Activated naive CD4-positive, alpha-beta T cell treated with anti-CD3 and anti-CD28 coated beads, Interleukin-2, amount 50 U/mL, for 72 hours (primary cell): ENCODE results near the gene APBB2. TPM values are rescaled to one million over a fixed set of nuclear protein-coding genes. Genes with fewer than 3 reads are reported as not detected.
"Not testable (repeated sequence)": the region's sequence is repeated elsewhere in the genome, so short reads cannot be mapped to it uniquely, and the experiment has no call there.

Experiments used
- ATAC-seq, 2 donors: fragments of 150-1000 bp; cut with Tn5 transposase; 2 replicates each; pipeline ENCODE4 v1.10.0; 2021; ENCODE audit warnings: mild to moderate bottlenecking in 2 of 2, moderate library complexity in 2 of 2
- DNase-seq, 2 donors: peaks; one replicate each; pipeline ENCODE4 v3.0.0; 2021 to 2022; ENCODE audit warnings: low spot score in 2 of 2
- H3K27ac Mint-ChIP-seq, 2 donors: one replicate each; pipeline ENCODE4 v1.8.0; 2022; ENCODE audit warnings: mild to moderate bottlenecking in 2 of 2, mixed read lengths in 2 of 2
- H3K36me3 Mint-ChIP-seq, 2 donors: one replicate each; pipeline ENCODE4 v1.8.0; 2022; ENCODE audit warnings: mixed read lengths in 2 of 2
- H3K9me3 Mint-ChIP-seq, 2 donors: one replicate each; pipeline ENCODE4 v1.8.0; 2022; ENCODE audit warnings: mixed read lengths in 2 of 2
- total RNA-seq, 2 donors: library from RNA; stranded (reverse); gene quantifications; one replicate each; pipeline ENCODE4 v1.2.3, GENCODE V29; 2022

The APBB2 gene
- total RNA-seq, 2 donors from 2014 or later: 1.6 to 6.1 TPM

DNA sequence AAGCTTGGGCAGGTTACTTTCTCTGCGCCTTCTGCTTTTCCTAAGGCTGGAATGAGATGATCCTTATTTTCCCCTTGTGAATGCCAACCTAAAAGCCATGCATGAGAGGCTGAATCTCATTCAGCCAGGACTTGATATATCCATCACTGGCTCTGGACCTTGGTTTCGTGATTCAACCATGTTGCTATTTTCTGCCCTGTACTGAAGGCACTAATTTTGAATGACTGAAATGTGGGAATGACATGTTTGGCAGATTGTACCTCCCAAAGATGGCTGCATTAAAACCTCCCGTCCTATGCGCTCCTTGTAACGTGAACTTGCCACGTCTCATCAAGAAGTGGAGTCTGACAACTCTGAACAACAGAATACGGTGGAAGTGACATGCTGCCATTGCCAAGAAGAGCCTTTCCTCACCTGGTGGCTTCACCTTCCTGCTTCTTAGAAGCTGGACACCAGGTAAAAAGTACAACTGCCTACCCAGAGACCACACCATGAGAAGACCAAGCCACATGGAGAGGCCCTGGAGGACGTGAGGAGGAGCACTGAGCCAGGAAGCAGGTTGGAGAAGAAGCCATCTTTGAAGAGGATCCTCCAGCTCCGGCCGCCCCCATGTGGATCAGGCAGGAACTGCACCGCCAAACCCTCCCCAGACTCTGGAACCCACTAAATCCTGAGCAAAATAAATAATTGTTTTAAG lies 290.1 kb downstream of the APBB2 start:
- Mint-ChIP-seq H3K36me3 (peaks cover 0 to 16% of the 10 kb centered on the region in 2 donors), H3K9me3 (peaks cover 3 to 8% of the 10 kb centered on the region in 2 donors), H3K27ac (peak overlapping the region; percentile 34 to 81)
- DNase-seq (peak; percentile 73 to 88), ATAC-seq (peak; percentile 78 to 89)

DNA sequence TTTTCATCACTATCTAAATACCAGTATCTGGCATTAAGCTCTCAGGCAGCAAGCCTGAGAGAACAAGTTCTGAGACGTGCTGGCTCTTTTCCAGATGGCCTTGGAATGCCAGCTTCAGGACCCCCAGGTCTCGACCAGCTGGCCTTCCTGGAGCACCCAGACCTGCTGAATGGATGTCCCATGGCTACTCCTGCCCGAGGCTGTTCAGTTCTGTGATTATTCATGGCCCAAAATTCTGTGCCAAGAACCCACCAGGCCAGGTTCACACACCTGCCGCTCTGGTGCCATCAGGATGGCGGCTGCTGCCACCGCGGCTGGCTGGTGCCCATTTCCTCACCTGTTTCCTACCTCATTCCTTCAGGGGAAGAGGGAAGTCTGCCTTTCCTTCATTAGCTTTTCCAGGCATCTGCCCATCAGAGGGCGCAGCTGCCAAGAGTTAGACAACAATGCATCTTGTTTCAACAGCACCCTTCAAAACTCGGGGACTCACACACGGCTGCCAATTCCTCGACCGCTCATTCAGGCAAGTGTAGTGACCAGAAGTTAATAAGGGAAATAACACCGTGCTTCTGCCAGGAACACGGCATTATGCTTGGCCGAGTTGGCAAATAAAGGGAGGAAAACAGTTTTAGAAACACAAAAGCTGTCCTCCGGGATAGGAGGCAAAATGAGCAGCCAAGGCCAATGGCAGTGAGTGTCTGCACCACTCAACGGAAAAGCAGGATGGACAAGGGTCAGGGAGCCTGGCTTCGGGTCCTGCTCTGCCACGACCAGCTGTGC lies 290.8 kb downstream of the APBB2 start:
- H3K36me3 Mint-ChIP-seq: peaks cover 0 to 16% of the 10 kb centered on the region in 2 donors
- ATAC-seq: no peak
- DNase-seq: no peak
- no peak overlapping the region for H3K27ac Mint-ChIP-seq
- peaks cover 3 to 8% of the 10 kb centered on the region in 2 donors for H3K9me3 Mint-ChIP-seq

DNA sequence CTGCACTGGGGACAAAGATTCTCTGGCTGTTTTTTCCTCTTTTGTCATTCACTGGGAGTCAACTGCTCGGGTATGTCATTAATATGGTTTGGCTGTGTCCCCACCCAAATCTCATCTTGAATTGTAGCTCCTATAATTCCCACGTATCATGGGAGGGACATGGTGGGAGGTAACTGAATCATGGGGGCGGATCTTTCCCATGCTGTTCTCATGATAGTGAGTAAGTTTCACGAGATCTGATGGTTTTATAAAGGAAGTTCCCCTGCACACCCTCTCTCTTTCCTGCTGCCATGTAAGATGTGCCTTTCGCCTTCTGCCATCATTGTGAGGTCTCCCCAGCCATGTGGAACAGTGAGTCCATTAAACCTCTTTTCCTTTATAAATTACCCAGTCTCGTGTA lies 294.4 kb downstream of the APBB2 start:
- DNase-seq, H3K9me3 Mint-ChIP-seq, ATAC-seq, H3K27ac Mint-ChIP-seq: not testable (repeated sequence)
- peaks cover 0 to 16% of the 10 kb centered on the region in 2 donors for H3K36me3 Mint-ChIP-seq

DNA sequence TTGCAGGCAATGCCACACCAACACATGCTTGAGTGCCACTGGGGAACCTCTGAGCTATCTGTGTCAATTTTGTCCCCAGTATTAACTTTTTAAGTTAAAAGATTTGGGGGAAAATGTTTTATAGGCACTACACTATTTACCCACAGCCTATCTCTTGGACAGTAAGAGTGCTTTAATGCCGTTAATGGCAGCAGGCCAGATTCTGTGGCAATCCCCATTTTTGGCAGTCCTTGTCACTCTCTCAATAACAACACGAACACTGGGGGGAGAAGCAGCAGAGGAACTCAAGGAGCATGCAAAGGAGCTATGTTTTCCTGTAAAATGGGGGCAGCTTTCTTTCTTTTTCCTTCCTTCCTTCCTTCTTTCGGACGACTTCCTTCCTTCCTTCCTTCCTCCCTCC lies 296.0 kb downstream of the APBB2 start:
- ATAC-seq: no peak
- Mint-ChIP-seq H3K9me3 (peaks cover 3 to 8% of the 10 kb centered on the region in 2 donors), H3K36me3 (peaks cover 0 to 11% of the 10 kb centered on the region in 2 donors), H3K27ac (no peak overlapping the region)
- DNase-seq: no peak

DNA sequence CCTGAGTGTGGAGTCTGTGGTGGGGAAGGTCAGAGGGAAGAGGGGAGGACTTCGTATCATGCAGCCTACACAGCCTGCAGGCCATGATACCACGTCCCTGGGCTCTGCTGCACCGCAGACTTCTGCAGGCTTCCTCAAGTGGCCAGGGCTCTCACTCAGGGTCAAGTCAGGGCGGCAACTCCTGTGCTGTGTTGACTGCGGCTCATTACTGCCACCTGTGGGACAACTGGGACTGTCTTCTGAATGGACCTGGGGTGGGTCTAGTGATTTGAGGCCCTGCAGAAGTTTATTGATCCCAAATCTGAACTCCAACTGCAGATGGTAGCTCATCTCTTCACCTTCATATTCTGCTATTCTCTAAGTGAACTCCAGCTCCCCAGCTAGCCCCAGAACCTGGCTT lies 297.5 kb downstream of the APBB2 start:
- DNase-seq (peak in 1 of 2 donors; percentile 66), ATAC-seq (peak; percentile 66 to 80)
- peaks cover 3 to 8% of the 10 kb centered on the region in 2 donors for H3K9me3 Mint-ChIP-seq
- H3K27ac Mint-ChIP-seq: no peak overlapping the region
- peaks cover 0 to 11% of the 10 kb centered on the region in 2 donors for H3K36me3 Mint-ChIP-seq

GRCh38 chr4:40916218-40916555 lies 298.2 kb downstream of the APBB2 start:
- Mint-ChIP-seq H3K36me3 (peaks cover 0 to 11% of the 10 kb centered on the region in 2 donors), H3K9me3 (peaks cover 3 to 8% of the 10 kb centered on the region in 2 donors), H3K27ac (peak overlapping the region in 1 of 2 donors; percentile 17)
- DNase-seq (no peak), ATAC-seq (no peak)

DNA sequence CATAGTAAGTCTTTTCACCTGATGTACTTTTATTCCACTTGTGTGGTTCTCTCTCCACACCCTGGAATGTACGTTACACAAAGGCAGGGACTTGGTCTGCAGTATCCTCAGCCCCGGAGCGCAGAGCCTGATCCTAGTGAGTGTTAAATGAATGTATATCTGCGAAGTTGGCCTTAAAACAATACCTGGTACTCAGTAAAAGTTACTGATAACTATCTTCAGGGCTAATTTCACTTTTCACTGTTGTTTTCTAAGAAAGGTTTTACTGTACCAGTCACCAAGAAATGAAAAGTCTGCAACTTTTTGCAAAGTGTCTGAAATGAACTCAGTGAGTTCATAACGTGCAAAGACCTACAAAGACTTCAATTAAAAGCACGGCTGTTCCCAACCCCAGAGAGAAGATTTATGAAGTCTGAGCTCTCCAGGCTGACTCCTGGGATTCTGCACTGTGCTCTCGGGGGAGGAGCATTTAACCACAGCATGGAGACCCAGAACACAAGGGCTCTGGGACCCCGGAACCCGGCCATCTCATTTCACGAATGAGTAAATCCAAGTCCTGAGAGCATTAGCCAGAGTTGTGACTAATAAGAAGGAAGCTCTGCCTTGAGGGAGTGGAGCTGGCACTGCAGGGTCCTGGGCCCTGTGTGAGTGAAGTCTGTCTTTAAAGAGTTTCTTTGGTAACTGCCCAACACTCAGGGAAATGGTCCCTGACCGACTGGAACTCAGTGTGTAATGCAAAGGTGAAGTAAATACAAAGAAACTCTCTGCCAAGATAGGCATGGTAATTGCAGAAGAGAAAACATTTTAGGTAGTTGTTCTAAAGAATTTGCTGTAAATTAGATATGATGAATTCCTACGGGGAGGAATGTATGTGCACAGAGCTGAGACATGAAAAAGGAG lies 298.8 kb downstream of the APBB2 start:
- Mint-ChIP-seq H3K36me3 (peaks cover 0 to 11% of the 10 kb centered on the region in 2 donors), H3K27ac (peak overlapping the region; percentile 48 to 75), H3K9me3 (peaks cover 3 to 8% of the 10 kb centered on the region in 2 donors)
- DNase-seq (peak in 1 of 2 donors; percentile 26), ATAC-seq (peak; percentile 63 to 84)

DNA sequence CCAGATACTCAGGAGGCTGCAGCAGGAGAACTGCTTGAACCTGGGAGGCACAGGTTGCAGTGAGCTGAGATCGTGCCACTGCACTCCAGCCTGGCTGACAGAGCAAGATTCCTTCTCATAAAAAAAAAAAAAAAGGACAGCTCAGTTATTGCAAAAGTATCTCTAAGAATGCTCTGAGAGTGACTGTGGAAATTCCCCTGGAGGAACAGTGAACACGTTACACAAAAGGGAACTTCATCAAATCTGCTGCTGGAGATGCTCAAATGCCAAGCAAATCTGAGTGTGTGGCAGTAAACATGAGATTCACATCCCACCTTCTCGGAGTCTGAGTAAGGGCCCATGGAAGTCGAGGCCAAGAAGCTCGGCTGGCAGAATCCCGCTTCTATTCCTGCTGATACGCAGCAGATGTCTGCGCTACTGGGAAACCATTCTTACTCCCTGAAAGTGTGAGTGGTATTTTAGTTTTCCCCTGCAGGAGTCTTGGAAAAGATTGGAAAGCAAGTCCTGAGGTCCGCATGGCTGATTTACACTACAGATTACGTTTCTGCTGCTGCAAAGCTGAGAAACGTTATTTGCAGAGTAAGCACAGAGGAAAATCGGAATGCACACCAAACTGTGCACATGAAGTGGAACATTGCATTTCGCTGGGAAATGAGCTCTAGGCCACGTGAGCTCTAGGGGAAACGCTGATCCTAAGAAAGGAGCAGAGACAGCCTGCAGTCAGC lies 301.7 kb downstream of the APBB2 start:
- DNase-seq: no peak
- Mint-ChIP-seq H3K9me3 (no peaks in the 10 kb centered on the region), H3K36me3 (no peaks in the 10 kb centered on the region), H3K27ac (no peak overlapping the region)
- ATAC-seq: no peak

- peak overlapping the region in 1 of 2 donors; percentile 53 for H3K27ac Mint-ChIP-seq
Measured at GRCh38 chr4:40910706-40911105, 303.6 kb downstream of the APBB2 start.

GRCh38 chr4:40909363-40909876 lies 304.9 kb downstream of the APBB2 start:
- peak; percentile 82 to 87 for ATAC-seq
- peak overlapping the region; percentile 83 to 96 for H3K27ac Mint-ChIP-seq

More at GRCh38 chr4:40910706-40911105, 303.6 kb downstream of the APBB2 start:
- H3K9me3 Mint-ChIP-seq: no peaks in the 10 kb centered on the region
- ATAC-seq (no peak), DNase-seq (no peak)
- no peaks in the 10 kb centered on the region for H3K36me3 Mint-ChIP-seq

GRCh38 chr4:40908702-40909362 lies 305.5 kb downstream of the APBB2 start:
- peak overlapping the region; percentile 83 to 96 for H3K27ac Mint-ChIP-seq

More at GRCh38 chr4:40909363-40909876, 304.9 kb downstream of the APBB2 start:
- peak in 1 of 2 donors; percentile 49 for DNase-seq
- no peaks in the 10 kb centered on the region for H3K36me3 Mint-ChIP-seq
- H3K9me3 Mint-ChIP-seq: no peaks in the 10 kb centered on the region

GRCh38 chr4:40908297-40908696 lies 306.0 kb downstream of the APBB2 start:
- Mint-ChIP-seq H3K9me3 (no peaks in the 10 kb centered on the region), H3K36me3 (no peaks in the 10 kb centered on the region), H3K27ac (peak overlapping the region; percentile 83 to 96)
- ATAC-seq (peak in 1 of 2 donors; percentile 1), DNase-seq (no peak)

More at GRCh38 chr4:40908702-40909362, 305.5 kb downstream of the APBB2 start:
- Mint-ChIP-seq H3K36me3 (no peaks in the 10 kb centered on the region), H3K9me3 (no peaks in the 10 kb centered on the region)
- DNase-seq: peak; percentile 70 to 77
- peak; percentile 70 to 76 for ATAC-seq

DNA sequence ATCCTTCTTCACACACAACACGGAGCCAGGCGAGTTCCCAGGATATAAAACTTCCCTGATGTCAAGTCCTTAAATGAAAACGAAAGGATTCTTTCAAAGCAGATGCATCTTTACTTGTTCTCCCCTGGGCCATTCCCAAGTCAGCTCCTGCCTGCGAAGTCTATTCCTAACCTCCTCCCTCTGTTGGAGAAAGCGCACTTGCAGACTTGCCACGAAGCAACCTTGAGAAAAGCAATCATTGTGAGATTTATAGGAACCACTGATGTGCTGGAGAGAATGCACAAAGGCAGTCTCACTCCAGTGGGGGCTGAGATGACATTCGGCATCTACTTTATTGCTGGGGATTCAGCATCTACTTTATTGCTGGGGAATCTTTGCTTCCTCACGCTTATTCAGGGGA lies 308.9 kb downstream of the APBB2 start:
- DNase-seq (no peak), ATAC-seq (no peak)
- H3K36me3 Mint-ChIP-seq: no peaks in the 10 kb centered on the region
- no peaks in the 10 kb centered on the region for H3K9me3 Mint-ChIP-seq
- H3K27ac Mint-ChIP-seq: no peak overlapping the region

DNA sequence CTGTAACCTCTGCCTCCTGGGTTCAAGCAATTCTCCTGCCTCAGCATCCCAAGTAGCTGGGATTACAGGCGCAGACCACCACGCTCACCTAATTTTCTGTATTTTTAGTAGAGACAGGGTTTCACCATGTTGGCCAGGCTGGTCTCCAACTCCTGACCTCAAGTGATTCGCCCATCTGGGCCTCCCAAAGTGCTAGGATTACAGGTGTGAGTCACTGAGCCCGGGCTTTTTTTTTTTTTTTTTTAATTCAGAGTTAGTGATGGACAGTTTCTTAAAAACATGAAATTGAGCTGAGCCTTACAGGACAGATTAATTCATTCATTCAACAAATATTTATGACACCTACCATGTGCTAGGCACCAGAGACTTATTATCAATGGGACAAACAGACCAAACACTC lies 313.8 kb downstream of the APBB2 start:
- not testable (repeated sequence) for ATAC-seq, DNase-seq, H3K27ac Mint-ChIP-seq, H3K36me3 Mint-ChIP-seq, H3K9me3 Mint-ChIP-seq

DNA sequence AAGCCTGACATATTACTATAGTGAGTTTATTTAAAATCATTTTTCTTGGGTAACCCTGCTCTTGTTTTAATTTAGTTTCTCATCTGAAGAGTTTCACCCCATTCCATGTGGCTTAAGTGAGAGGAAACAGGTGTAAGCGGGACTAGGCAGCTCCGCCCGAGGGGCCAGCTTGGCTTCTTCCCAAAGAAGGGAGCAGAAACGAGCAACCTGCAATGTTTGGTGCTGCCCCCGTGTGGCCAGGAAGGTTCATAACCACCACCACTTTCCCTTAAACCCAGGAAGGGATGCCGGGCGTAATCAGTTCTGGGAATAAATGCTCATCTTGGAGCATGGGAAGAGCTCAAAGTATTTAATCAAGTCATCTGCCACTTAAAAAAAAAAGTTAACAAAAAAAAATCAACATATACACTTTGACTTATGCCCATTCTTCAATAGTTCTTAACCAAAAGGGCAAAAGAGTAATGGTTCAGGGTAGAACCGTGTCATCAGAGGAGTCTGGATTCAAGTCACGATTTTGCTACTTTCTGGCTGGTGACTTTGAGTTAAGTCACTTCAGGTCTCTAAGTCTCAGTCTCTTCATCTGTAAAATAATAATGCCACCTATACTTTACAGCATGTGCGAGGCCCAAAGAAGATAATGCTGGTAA lies 316.7 kb downstream of the APBB2 start:
- ATAC-seq: peak; percentile 71 to 77
- H3K27ac Mint-ChIP-seq: peak overlapping the region in 1 of 2 donors; percentile 70

More for the DNA sequence above, 316.7 kb downstream of the APBB2 start:
- H3K9me3 Mint-ChIP-seq: no peaks in the 10 kb centered on the region
- no peaks in the 10 kb centered on the region for H3K36me3 Mint-ChIP-seq
- DNase-seq: peak in 1 of 2 donors; percentile 67
